ENCODE measurements around the gene AFAP1L1. TPM values are rescaled to one million over a fixed set of nuclear protein-coding genes. Genes with fewer than 3 reads are reported as not detected.
"Not testable (repeated sequence)": the region's sequence is repeated elsewhere in the genome, so short reads cannot be mapped to it uniquely, and the experiment has no call there.

Gene AFAP1L1
- total and polyA plus RNA-seq, 7 donors: 0.23 to 8.6 (median 5.6) TPM

- Histone ChIP-seq H3K9me3 (peaks cover 0 to 2% (median 0%) of the 10 kb centered on the region in 4 donors), H3K4me3 (no peak overlapping the region), H3K4me1 (no peaks in the 10 kb centered on the region), H3K27me3 (no peaks in the 10 kb centered on the region), H3K36me3 (no peaks in the 10 kb centered on the region), H3K27ac (no peak overlapping the region)
- DNase-seq: no peak
- 34 to 38% methylated on average over 4 of the region's 4 CpGs for WGBS, 2 donors
- TF ChIP-seq CTCF (IDR thresholded peaks at IDR 0.05): peak in 1 of 4 experiments; percentile 21
- TF ChIP-seq POLR2AphosphoS5 (IDR thresholded peaks at IDR 0.05): no peak
- TF ChIP-seq EP300 (IDR thresholded peaks at IDR 0.05): no peak
- TF ChIP-seq POLR2A (IDR thresholded peaks at IDR 0.05): no peak
- intact Hi-C loops (cut with DNase I): no loop called here
Measured at GRCh38 chr5:149265597-149265996, 6.1 kb upstream of the AFAP1L1 start.

GRCh38 chr5:149267241-149267973 is 4.3 kb upstream of the AFAP1L1 start:
- DNase-seq: no peak
- WGBS, 2 donors: 91% methylated on average over 9 of the region's 9 CpGs

GRCh38 chr5:149268928-149269557 is 2.6 kb upstream of the AFAP1L1 start:
- Histone ChIP-seq H3K4me3 (no peak overlapping the region), H3K36me3 (no peaks in the 10 kb centered on the region), H3K27ac (no peak overlapping the region), H3K9me3 (peaks cover 0 to 2% (median 0%) of the 10 kb centered on the region in 4 donors), H3K4me1 (peaks cover 0 to 16% (median 12%) of the 10 kb centered on the region in 4 donors), H3K27me3 (no peaks in the 10 kb centered on the region)
- TF ChIP-seq CTCF (IDR thresholded peaks at IDR 0.05) (peak in 3 of 4 experiments; percentile 51 to 69 (median 58)), EP300 (IDR thresholded peaks at IDR 0.05) (no peak)
- 61 to 66% methylated on average over 6 of the region's 6 CpGs for WGBS, 2 donors
- DNase-seq: no peak
- intact Hi-C loops (cut with DNase I): loop anchor here (1.0 kb wide), 1 partner anchor 128 kb away; the partner anchor contains the start of gene ABLIM3

More at GRCh38 chr5:149267241-149267973, 4.3 kb upstream of the AFAP1L1 start:
- Histone ChIP-seq H3K4me3 (no peak overlapping the region), H3K9me3 (peaks cover 0 to 2% (median 0%) of the 10 kb centered on the region in 4 donors), H3K36me3 (no peaks in the 10 kb centered on the region), H3K4me1 (peaks cover 0 to 8% (median 7%) of the 10 kb centered on the region in 4 donors), H3K27me3 (no peaks in the 10 kb centered on the region), H3K27ac (no peak overlapping the region)
- TF ChIP-seq CTCF (IDR thresholded peaks at IDR 0.05) (no peak), POLR2AphosphoS5 (IDR thresholded peaks at IDR 0.05) (no peak), EP300 (IDR thresholded peaks at IDR 0.05) (no peak), POLR2A (IDR thresholded peaks at IDR 0.05) (no peak)
- intact Hi-C loops (cut with DNase I): no loop called here

- Histone ChIP-seq H3K4me3 (peak overlapping the region; percentile 21 to 70 (median 64)), H3K27me3 (no peaks in the 10 kb centered on the region), H3K27ac (peak overlapping the region; percentile 56 to 78 (median 62)), H3K4me1 (peaks cover 0 to 16% (median 12%) of the 10 kb centered on the region in 4 donors), H3K9me3 (peaks cover 0 to 2% (median 0%) of the 10 kb centered on the region in 4 donors), H3K36me3 (no peaks in the 10 kb centered on the region)
- intact Hi-C loops (cut with DNase I): no loop called here
- DNase-seq: no peak
- no peak for TF ChIP-seq POLR2AphosphoS5 (IDR thresholded peaks at IDR 0.05)
- TF ChIP-seq POLR2A (IDR thresholded peaks at IDR 0.05): no peak
- TF ChIP-seq CTCF (IDR thresholded peaks at IDR 0.05): no peak
- no peak for TF ChIP-seq EP300 (IDR thresholded peaks at IDR 0.05)
- 7 to 8% methylated on average over 40 of the region's 40 CpGs for WGBS, 2 donors
Measured at GRCh38 chr5:149271195-149271715, 404 bp upstream of the AFAP1L1 start.

- peak overlapping the region; percentile 56 to 78 (median 62) for H3K27ac ChIP-seq
- DNase-seq; H3K9me3 ChIP-seq; intact Hi-C loops (cut with DNase I); H3K36me3 ChIP-seq; H3K27me3 ChIP-seq: not testable (repeated sequence)
- peaks cover 0 to 16% (median 12%) of the 10 kb centered on the region in 4 donors for H3K4me1 ChIP-seq
- WGBS, 2 donors: 54 to 67% methylated on average over 16 of the region's 16 CpGs
- H3K4me3 ChIP-seq: peak overlapping the region; percentile 48 to 70 (median 64)
Measured at GRCh38 chr5:149272781-149273180, 1.1 kb downstream of the AFAP1L1 start.
